Coronary artery (tissue), 2 donors: Measurements from ENCODE around the gene KCNF1.

Experiments
- DNase-seq: peaks from one replicate; pipeline ENCODE4 v3.0.0-alpha.2; 2017; ENCODE audit warnings: low spot score
- H3K27ac ChIP-seq, 2 donors: fragments of 200-600 bp; sonication (generic); one replicate each; pipeline ENCODE4 v1.5.1; 2016 to 2019
- H3K4me3 ChIP-seq: fragments of 200-600 bp; sonication (generic); 2 replicates; pipeline ENCODE4 v1.5.1; 2016; ENCODE audit warnings: mild to moderate bottlenecking, moderate library complexity
- TF ChIP-seq, protein P1 (sequence below): fragments of 200-600 bp; sonication (generic); IDR thresholded peaks from one replicate; pipeline ENCODE4 v1.5.1; 2019; ENCODE audit warnings: antibody characterized with exemption

KCNF1 gene

GRCh38 chr2:10918661-10919409 is 7.1 kb downstream of the KCNF1 start:
- TF ChIP-seq, protein P1, sequence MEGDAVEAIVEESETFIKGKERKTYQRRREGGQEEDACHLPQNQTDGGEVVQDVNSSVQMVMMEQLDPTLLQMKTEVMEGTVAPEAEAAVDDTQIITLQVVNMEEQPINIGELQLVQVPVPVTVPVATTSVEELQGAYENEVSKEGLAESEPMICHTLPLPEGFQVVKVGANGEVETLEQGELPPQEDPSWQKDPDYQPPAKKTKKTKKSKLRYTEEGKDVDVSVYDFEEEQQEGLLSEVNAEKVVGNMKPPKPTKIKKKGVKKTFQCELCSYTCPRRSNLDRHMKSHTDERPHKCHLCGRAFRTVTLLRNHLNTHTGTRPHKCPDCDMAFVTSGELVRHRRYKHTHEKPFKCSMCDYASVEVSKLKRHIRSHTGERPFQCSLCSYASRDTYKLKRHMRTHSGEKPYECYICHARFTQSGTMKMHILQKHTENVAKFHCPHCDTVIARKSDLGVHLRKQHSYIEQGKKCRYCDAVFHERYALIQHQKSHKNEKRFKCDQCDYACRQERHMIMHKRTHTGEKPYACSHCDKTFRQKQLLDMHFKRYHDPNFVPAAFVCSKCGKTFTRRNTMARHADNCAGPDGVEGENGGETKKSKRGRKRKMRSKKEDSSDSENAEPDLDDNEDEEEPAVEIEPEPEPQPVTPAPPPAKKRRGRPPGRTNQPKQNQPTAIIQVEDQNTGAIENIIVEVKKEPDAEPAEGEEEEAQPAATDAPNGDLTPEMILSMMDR = no peak
- DNase-seq = no peak
- H3K27ac ChIP-seq = no peak overlapping the region
- H3K4me3 ChIP-seq = peak overlapping the region; percentile 40

DNA sequence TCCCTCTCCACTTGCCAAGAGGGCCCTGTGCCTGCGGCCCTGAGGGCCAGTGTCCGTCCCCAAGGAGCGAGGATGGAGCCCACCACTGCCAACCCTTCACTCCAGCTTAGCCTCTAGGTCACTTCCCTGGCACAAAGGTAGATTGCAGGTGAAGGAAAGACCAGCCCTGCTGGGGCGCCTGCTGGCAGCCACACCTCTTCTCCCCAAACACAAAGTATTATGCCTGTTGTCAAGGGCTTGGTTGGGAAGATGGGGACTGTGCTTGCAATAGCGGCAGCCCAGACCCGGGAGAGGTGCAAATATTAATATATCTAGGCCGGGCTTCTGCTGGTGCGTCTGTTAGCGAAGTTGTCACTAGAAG is 7.7 kb downstream of the KCNF1 start:
- TF ChIP-seq, protein P1 = no peak
- no peak overlapping the region for H3K27ac ChIP-seq
- H3K4me3 ChIP-seq = peak overlapping the region; percentile 40
- no peak for DNase-seq

GRCh38 chr2:10919771-10920621 is 8.3 kb downstream of the KCNF1 start:
- DNase-seq = no peak
- Histone ChIP-seq H3K4me3 (no peak overlapping the region), H3K27ac (no peak overlapping the region)
- TF ChIP-seq, protein P1 = no peak

DNA sequence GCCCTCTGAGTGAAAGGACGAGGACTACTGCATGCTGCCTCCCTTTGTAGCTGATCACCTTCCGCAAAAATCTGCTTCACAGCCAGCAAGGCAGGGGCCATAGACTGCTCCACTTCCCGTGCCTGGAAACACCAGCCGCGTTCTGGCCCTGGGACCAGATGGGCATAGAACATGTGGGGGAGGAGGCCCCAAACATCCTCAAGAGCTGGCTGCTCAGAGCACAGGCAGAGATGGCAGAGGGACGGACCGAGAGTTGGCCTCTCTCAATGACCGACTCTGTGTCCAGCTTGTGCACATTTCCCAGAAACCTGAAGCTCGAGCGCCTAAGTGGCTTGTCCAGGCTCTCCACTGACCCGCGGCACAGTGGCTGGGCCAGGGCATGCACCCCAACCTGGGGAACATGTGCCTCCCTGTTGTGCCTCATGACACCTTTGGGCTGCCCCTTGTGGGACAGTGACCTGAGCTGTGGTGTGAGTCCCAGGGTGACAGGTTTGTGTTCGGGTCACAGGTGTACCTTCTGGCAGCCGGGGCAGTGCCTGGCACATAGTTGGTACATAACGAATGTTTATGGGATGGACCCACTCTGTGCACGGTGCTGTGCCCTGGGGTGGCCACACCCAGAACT is 9.1 kb downstream of the KCNF1 start:
- TF ChIP-seq, protein P1 = no peak
- H3K27ac ChIP-seq = no peak overlapping the region
- no peak for DNase-seq
- no peak overlapping the region for H3K4me3 ChIP-seq

DNA sequence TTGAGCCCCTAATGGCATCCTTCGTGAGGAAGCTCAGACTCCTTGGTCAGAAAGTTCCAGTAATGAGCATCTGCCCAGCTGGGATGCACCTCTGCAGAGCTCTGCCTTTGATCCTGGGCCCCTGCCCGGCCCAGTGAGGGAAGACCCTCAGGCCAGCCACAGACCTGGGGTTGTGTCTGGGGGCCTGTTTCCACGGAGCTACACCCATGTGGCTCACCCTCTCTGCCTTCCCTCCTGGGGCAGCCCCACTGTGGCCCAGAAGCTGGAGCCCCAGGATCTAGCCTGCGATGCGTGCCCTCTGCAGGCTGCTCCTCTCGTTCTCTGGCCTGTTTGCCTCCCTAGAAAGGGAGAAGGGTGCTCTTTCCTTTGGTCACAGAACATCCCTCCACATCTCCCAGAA is 9.8 kb downstream of the KCNF1 start:
- TF ChIP-seq, protein P1 = no peak
- no peak for DNase-seq
- Histone ChIP-seq H3K27ac (no peak overlapping the region), H3K4me3 (no peak overlapping the region)

DNA sequence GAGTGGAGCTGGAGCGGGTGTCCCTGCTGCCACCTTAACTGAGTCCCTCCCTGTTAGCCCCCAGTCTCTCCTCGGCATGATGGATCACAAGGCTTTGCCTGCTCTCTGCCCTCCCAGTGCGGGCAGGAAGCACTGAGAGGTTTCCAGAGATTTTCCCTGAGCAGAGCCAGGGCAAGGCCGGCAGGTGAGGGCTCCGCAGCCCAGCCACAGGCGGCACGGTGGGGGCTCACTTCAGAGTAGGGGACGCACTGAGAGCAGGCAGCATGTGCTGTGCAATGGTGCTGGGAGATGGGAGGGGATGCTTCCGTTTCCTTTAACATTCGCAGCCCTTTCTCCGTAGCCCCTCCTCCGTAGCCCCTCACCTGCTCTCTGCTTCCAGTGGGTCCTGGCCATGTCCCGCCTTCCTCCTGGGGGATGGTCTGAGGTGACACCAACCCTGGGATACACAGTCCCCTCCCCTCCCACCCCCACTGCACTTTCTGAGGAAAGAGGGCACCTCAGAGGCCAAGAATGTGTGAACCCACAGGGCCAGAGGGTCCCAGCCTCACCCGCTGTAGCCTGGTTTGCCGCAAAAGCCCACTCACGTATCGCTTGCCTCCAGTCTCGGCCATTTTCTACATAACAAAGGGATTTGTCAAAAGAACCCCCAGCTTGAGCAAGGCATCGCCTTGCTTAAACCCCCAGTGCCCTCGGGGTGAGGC is 10.7 kb downstream of the KCNF1 start:
- H3K4me3 ChIP-seq = no peak overlapping the region
- no peak for DNase-seq
- H3K27ac ChIP-seq = no peak overlapping the region
- TF ChIP-seq, protein P1 = no peak
